HG03097 (cell line): ENCODE measurements around the gene TLR9.
"Not testable (repeated sequence)": the region's sequence is repeated elsewhere in the genome, so short reads cannot be mapped to it uniquely, and the experiment has no call there.

Experiments used
- ATAC-seq: cut with Tn5 transposase; IDR thresholded peaks from one replicate; pipeline ENCODE4 v1.9.1; 2021; ENCODE audit not compliant: unreplicated experiment, low FRiP score

Gene TLR9

DNA sequence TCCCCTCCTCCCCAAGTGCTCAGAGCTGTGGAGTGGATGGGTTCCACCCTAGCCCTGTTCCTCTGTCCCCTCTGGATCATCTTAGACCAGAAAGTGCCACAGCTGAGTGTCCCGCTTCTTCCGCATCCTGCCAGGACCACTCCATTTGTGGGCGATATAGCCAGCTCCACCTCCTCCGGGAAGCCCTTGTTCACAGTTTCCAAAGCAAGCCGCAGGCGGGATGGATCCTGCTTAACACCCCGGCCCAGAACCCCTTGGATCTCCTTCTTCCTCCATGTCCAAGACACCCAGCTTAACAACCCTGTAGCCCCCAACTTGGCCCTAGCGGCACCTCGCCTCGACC lies 28.0 kb downstream of the TLR9 start:
- peak; percentile 16 for ATAC-seq

DNA sequence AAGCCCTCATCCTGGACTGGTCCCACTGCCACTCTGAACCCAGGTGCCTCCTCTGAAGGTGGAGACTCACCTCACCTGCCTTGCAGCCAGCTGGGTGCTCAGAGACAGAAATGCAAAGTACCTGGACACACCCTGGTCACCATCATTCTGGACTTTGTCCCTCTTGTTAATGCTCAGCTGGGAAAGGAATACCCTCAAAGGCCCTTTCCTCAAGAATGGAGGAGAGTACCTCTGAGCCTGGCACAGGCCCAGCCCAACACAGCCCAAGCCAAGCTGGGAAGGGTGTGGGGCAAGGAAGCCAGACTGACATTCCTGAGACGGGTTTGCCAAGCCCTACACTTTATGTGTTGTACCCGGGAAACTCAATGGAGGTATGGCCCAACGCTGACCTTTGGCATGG lies 28.5 kb downstream of the TLR9 start:
- ATAC-seq, result no peak

DNA sequence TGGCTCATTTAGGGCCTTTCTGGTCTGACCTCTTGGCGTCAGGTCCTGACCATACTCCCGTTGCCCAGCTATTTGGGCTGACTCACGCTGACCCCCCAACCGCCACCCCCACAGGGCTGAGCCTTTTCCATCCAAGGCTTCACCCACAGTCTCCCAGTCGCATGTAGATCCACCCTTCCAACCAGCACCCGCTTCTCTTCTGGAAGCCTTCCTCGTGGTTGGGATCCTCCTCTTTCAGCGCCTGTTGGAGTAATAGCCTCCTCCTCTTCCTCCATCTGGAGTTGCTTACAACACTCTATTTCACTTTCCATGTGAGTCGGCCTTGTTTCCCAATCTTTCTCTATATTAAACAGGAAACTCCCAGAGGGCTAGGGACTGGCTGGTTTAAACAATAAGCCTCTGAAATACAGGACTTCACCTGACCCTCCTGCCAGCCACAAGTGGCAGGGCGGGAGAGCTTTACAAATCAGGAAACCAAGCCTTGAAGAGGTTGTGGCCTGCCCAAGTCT lies 29.6 kb downstream of the TLR9 start:
- no peak for ATAC-seq

DNA sequence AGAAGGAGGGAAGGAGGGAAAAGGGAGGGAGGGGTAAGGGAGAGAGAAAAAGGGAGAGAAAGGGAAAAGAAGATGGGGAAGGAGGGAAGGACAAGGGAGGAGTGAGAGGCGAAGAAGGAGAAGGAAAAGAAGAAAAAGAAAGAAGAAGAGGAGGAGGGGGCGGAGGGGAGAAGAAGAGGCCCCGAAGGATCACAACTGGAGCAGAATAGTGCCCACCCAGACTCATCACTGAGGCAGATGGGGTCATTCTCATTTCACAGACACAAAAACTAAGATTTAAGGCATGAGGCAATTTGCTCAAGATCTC lies 30.2 kb downstream of the TLR9 start:
- ATAC-seq, result no peak

DNA sequence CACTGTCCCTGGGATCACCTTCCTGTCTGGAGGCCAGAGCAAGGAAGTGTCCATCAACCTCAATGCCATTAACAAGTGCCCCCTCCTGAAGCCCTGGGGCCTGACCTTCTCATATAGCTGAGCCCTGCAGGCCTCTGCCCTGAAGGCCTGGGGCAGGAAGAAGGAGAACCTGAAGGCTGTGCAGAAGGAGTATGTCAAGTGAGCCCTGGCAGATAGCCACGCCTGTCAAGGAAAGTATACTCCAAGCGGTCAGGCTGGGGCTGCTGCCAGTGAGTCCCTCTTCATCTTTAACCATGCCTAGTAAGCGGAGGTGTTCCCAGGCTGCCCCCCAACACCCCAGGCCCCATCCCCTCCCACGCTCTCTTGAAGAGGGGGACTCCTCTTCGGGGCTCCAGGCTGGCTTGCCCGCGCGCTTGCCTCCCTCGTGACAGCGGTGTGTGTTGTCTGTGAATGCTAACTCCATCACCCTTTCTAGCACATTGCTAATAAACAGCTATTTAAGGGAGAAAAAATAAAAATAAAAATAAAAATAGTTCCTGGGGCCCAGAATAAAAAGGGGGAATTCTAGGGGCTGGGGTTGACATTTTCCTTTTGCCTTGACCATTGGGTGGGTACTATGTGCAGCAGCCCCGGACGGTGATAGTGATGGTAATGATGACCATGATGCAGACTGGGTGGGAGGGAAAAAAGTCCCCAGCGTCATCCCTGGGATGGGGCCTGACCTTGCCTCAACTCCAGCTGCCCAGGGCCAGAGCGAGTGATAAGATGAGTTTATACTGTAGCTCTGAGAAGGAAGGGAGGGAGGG lies 30.8 kb downstream of the TLR9 start:
- no peak for ATAC-seq

DNA sequence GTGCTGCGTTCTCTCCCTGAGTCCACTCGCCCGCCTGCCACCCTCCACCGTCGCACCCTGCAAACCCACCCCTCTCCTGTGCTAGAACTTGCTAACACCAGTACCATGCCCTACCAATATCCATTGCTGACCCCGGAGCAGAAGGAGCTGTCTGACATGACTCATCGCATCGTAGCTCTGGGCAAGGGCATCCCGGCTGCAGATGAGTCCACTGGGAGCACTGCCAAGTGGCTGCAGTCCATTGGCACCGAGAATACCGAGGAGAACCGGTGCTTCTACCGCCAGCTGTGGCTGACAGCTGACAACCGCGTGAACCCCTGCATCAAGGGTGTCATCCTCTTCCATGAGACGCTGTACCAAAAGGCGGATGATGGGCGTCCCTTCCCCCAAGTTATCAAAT lies 32.4 kb downstream of the TLR9 start:
- no peak for ATAC-seq

DNA sequence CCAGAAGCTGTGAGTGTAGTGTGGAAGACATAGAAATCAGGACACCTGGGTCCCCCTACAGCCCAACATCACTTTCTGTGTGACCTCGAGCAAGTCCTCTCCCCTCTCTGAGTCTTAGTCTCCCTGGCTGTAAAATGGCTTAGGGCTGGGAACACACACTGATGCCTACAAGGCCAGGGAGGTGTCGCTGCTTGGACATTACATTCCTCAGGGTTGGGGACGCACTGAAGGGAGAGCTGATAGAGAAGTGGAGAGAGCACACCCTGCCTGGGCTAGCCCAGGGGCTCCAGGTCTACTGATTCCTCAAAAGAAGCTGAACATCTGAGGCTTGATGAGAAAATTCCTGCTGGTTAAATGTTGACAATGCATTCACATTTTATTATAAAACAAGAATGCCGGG lies 33.8 kb downstream of the TLR9 start:
- ATAC-seq, result no peak

DNA sequence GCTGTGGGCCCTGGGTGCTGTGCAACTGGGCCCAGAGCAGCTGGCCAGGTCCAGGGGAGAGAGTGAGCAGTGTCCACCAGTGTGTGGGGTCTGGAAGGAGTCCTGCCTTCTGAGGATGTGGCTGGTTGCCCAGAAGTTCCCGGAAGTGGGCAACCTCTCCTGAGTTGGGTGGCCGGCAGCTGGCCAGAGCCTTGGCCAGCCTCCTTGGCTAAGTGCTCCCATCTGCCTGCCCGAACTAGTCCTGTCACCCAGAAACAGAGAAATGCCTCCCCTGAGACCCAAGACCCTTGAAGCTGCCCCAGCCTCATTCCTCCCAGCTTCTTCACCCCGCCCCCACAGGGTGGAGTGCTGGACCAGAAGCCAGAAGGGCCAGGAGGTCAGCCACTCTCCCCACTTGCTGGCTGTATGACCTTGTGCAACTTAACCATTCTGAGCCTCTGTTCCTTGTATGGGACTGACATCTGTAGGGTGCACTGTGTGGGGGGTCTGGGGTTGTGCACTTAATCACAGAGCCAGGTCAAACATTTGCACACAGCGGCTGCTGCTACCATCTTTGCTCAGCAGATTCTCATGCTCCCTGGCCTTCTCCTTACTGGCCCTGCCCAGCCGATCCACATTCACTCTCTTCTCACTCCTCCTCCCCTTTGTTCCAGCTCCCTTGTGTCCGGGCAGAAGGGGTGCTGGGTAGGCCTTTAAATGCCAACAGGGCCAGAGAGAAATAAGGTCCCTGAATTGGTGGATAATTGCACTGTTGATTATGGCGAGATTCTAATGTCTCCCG lies 35.0 kb downstream of the TLR9 start:
- no peak for ATAC-seq

DNA sequence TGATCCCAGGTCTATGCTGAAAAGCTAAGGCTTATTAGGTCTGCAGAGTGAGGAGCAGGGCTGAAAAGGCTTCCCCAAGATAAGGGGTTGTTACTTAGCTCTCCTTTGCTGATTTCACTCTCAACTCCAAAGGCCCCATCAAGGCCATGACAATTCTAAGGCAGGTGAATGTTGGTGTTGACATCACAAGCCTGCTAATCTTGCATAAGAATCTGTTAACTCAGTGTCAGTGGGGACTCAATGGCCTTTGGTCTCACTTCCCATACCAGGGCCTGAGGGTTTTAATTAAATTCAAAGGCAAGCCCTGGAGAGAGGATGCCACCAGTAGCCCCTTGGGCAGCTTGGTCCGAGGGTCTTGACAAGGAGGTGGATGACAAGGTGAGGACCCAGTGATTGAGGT lies 36.9 kb downstream of the TLR9 start:
- no peak for ATAC-seq

DNA sequence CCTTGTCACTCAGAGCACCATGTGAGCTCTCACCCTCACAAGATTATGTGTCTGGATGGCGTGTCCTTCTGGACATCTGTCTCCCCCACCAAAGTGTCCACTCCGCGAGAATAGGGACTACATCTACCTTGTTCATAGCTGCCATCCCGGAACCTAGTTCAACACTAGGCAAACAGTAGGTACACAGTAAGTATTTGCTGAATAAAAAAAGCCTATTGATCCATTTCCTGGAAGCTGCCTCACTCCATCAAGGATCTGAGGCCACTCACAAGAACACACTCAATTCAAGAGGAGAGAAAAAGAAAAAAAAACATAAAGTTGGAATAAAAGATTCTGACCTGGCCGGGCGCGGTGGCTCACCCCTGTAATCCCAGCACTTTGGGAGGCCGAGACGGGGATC lies 38.7 kb downstream of the TLR9 start:
- no peak for ATAC-seq

DNA sequence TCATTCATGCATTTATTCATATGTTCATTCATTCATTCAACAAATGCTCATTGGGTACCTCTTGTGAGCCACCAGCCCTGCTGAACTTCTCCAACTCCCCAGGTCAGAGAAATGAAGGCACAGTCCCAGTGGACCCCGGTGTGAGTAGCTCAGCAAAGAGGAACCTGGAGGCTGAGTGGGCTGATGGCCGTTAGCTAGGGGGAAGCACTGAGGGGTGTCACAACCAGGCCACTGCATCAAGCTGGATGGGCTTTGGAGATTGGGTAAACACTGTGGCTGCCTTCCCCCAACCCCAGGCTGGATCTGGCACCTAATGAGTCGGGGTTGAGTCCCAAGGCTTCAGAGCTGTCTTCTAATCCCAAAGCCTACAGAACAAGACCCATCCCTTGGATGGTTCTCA lies 39.6 kb downstream of the TLR9 start:
- no peak for ATAC-seq

DNA sequence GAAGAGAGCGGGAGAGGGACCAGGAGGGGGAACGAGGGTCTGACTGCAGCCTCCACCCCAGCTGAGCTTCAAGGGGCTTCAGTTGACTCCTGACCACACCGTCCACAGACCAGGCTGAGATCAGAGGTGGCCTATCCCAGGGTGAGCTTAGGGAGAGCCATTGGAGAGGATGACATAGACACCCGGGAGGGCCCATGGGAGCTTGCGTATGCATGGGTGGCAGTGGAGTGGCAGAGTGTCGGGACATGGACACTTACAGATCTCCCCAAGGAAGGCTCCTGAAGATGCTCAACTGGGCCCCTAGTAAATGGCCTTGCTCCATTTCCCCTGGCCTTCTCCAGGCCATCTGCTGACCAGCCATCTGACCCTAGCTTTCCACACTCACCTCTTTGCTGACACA lies 40.1 kb downstream of the TLR9 start:
- no peak for ATAC-seq

DNA sequence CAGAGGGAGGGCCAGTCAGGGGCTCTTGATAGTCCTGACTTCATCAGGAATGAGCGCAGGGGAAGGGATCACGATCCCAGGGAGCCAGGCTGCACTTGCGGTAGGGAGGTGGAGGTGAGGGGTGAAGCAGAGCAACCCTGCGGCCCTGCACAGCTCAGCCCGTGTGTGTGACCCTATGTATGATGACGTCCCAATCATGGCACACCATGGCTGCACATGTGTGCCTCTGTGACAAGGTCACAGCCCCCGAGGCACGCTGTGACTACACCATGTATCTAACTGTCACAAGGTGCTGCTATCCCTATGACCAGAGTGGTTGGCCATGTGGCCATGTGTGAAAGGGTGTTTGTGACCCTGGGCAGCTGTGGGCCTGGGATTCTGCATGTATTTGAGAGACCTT lies 40.8 kb downstream of the TLR9 start:
- ATAC-seq, result no peak

DNA sequence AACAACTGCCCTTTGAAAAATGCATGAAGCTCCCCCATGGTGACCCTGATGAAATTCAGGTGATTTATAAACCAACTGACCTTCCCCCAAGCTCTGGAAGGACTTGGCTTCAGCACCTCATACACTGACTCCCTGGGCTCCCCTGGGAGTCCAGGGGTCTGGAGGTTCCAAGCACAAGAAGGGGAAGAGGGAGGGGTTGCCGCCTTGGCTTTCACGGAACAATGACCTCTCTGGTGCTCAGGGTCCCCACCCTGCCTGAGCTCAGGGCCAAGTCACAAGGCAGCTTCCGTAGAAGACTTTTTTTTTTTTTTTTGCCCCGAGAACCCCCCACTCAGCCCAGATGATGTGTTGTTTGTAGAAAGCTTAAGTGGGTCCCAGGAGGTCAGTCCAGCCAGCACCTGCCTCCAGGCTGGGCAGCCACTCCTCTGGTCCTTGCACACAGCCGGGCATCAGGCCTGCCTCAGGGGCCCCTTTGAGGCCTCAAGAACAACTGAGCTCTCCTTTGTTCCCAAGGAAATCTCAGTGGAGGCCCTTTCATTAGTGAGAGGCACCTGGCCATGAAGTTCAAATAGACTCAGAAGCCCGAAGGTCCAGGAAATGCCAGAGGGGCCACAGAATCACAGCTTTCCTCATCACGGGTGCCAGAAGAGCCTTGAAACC lies 41.5 kb downstream of the TLR9 start:
- no peak for ATAC-seq

DNA sequence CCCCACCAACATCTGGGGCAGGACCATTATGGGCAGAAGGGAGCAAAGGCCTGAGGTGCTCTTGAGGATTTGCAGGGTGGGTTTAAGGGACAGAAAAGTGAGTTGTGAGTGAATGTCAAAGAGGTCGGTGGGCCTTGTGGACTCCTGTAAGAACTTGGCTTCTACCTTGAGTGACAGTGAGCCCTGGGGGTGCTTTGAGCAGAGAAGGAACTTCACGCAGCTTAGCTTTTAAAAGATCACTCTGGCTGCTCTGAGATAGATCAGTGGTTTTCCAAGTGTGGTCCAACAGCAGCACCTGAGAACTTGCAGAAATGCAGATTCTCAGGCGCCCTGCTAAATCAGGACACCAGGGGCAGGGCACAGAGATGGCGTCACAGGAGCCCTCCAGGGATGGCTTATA lies 42.8 kb downstream of the TLR9 start:
- no peak for ATAC-seq

DNA sequence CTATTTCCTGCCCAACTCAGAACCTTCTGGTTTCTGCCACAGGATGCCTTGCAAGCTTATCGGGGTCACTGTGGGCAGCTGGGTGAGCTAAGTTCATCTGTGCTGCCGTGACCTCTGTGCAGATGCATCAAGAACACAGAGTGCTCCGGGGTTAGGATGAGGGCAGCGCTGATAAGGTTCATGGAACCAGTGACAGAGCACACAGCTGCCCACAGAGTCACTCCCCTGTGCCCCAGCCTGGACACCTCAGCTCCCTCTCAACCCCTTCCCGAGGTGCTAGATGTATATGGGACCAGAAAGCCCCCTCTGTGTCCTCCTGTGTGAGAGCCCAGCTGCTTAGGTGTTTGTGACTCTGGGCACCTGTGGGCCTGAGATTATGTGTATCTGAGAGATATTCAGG lies 43.2 kb downstream of the TLR9 start:
- ATAC-seq, result no peak

DNA sequence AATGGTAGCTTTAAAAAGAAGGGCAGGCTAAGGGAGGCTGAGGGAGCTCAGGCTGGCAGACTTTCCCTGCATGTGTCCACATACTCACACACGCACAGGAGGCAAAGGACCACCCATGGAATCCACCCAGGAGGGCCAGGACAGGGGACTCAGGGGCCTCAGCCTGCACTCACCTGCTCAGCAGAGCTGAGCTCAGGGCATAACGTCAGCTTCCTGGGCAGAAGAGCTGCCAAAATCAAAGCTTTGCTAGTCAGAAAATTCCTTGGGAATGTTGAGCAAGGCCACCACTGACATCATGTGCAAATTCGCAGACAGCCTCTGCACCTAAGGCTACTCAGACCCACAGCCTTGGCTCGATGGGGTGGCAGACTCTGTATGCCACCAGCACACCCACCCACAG lies 43.9 kb downstream of the TLR9 start:
- ATAC-seq, result no peak

DNA sequence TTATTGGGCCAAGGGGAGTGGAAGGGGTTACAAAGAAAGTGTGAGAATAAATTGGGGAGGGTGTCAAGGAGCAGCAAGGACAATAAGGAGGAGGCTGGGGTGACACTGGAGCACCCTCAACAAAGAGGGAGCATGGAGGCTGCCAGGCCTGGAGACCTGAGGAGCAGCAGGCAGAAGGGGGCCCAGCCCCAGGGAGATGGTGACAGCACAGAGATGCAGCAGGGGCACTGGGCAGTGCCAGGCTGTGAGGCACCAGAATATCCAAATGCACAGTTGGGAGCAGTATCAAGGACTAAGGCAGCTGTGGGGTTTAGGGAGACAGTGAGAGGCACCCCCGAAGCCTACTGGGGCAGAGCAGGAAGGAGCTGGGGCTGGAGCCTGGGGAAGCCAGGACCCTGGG lies 46.9 kb downstream of the TLR9 start:
- no peak for ATAC-seq

DNA sequence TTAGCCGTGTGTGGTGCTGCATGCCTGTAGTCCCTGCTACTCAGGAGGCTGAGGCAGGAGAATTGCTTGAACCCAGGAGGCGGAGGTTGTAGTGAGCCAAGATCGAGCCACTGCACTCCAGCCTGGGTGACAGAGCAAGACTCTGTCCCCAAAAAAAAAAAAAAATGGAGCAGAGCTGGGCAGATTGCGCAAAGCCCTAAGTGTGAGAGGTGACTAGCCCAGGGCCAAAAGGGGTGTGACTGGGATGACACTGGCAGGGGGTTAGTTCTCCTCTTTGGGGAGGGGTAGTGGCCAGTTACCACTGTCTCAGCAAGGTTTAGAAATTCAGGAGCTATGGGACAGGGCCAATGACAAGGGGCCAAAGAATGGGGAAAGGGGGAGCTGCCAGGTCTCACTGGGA lies 47.3 kb downstream of the TLR9 start:
- not testable (repeated sequence) for ATAC-seq

DNA sequence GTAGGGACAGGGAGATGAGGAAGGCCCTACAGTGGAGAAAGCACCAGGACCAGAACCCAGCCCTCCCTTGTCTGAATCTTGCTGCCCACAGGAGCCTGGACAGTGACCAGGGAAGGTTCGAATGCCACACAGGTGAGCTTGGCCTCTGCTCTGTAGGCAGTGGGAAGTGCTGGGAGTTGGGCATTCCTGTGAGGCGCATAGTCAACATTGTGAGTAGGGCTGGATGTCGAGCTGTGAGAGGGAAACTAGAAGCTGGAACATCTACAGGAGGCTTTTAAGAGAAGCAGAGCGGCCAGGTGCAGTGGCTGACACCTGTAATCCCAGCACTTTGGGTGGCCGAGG lies 47.8 kb downstream of the TLR9 start:
- ATAC-seq, result no peak

DNA sequence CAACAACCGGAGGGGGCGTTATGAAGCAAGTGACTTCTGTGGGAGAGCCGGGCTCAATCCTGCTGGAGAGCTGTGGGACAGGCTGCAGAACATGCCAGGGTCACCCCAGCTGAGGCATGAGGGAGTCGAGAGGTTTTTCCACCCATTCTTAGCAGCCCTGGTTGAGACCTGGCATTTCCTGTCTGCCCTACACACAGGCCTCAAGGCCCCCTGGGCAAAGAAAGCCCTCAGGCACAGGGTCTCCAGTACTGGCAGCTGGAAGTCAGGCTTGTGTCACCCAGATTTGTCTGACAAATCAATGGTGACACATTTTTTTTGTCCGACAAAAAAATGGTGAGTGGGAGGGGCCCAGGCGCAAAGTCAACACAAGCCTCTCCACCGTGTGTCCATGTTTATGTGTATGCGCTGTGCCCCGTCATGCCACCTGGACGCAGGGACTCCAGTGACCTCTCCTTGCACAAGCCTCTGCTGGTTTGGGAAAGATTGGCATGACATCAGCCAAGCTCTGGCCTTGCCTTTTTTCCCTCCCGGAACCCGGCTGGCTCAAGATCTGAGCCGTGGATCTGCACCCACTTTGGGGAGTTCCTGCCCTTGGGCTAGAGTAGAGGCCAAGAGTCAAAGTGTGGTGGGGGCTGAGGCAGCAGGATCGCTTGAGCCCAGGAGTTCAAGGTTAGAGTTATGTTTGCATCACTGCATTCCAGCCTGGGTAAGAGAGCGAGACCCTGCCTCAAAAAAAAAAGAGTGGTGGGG lies 48.3 kb downstream of the TLR9 start:
- ATAC-seq, result no peak
